Measurements from ENCODE around the gene UNC93B1.

UNC93B1 gene

DNA sequence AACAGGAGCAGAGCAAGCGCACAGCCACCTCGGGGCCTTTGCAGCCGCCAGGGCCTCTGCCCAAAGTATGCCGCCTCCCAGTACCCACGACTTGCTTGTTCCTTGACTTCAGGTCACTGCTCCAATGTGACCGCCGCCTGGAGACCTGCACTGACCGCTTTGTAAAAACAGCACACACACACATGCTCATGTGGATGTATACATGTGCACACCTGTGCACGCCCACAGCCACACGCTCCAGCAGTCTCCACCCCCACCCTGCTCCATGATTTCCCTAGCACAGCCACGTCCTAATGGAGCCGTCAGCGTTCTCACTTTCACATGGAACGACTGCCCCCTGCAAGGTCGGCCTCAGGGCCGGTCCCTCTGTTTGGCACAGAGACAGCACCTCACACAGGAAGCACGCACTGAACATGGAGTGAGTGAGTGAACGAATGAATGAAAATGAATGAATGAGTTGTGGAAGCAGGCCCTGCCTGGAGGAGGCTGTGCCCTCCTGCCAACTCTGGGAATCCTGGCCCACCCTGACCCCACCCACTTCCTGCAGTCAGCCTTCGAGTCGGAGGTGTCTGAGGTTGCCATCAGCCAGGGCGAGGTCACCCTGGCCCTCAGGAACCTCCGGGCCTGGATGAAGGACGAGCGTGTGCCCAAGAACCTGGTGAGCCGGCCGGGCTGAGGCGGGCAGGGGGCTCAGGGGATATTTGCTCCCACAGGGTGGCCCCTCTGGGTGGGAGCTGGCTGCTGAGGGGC, 14.3 kb upstream of the UNC93B1 start:
- H3K4me3 ChIP-seq (ENCODE audit: low read depth, low read length), result no peak overlapping the region
- TF ChIP-seq, protein P1, sequence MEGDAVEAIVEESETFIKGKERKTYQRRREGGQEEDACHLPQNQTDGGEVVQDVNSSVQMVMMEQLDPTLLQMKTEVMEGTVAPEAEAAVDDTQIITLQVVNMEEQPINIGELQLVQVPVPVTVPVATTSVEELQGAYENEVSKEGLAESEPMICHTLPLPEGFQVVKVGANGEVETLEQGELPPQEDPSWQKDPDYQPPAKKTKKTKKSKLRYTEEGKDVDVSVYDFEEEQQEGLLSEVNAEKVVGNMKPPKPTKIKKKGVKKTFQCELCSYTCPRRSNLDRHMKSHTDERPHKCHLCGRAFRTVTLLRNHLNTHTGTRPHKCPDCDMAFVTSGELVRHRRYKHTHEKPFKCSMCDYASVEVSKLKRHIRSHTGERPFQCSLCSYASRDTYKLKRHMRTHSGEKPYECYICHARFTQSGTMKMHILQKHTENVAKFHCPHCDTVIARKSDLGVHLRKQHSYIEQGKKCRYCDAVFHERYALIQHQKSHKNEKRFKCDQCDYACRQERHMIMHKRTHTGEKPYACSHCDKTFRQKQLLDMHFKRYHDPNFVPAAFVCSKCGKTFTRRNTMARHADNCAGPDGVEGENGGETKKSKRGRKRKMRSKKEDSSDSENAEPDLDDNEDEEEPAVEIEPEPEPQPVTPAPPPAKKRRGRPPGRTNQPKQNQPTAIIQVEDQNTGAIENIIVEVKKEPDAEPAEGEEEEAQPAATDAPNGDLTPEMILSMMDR (IDR thresholded peaks at IDR 0.05; ENCODE audit: low read depth, low read length, missing control alignments), result no peak
- in situ Hi-C loops (cut with HindIII; ENCODE audit: low sequenced_read_pairs), result no loop called here
- DNase-seq (ENCODE audit: low read depth), result no peak

DNA sequence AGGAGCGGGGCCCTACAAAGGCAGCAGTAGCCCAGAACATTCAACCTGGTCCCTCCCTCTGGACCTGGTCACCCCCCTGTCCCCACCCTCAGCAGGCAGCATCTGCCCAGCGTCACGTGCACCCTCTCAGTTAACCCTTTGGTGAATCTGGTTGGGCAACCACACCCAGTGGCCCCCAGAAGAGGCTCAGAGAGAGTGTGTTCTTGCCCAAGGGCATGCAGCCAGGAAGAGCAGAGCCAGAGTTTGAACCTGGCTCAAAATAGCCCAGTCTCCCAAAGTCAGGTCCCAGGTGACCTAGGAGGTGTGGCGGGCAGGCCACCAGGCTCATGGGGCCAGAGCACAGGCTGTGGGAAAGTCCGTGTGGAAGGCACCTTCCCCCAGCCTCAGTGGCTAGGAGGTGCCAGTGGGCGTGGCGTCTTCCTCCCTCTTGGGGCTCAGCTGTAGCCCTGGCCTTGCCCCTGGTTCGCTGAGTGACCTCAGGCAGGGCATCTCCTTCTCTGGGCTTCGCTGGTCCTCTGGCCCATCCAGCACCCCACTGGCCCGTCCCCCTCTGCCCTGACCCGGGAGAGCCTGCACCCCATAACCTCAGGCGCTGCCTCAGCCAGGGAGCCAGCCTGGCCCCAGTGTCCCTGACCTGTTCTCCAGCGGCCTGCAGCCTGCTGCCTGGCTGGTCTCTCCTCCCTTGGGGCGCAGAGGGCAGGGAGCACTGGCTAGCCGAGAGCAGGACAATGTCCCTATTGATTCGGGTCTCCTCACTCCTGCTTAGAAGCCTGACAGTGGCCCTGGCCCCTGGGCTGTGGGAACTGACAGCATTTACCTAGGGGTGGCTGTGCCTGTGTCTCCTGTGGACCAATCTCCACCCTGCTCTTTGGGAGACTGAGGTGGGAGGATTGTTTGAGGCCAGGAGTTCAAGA, 13.3 kb upstream of the UNC93B1 start:
- in situ Hi-C loops (cut with HindIII; ENCODE audit: low sequenced_read_pairs), result no loop called here
- H3K4me3 ChIP-seq (ENCODE audit: low read depth, low read length), result no peak overlapping the region
- DNase-seq (ENCODE audit: low read depth), result no peak
- TF ChIP-seq, protein P1 (IDR thresholded peaks at IDR 0.05; ENCODE audit: low read depth, low read length, missing control alignments), result no peak

DNA sequence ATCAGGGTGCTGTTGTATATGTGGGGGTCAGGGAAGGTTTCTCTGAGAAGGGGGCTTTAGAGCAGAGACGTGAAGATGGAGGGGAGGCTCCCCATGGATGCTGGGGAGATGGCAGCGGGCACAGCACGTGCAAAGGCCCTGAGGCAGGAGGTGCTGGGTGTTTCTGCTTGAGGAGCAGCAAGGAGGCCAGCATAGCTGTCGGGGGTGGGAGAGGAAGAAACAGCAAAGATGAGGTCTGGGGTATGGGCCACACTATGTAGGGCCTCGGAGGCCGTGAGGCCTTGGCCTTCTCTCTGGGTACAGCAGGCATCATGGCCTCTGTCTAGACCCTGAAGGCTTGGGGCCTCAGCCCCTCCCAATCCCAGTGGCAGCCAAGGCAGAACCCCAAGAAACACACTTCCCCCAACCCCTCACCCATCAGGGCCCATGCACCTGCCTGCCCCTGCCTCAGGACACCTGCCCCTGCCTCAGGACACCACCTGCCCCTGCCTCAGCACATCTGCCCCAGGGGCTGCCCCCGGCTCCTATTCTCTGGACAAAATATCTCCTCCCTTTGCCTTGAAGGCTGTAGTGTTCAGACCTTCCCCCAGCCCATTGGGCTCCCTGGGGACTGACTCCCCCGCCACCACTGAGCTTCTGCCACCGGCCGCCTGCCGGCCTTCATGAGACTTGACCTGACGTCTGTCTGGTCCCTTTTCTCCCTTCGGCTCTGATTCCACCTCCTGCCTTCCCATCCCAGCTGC, 12.4 kb upstream of the UNC93B1 start:
- in situ Hi-C loops (cut with HindIII; ENCODE audit: low sequenced_read_pairs), result no loop called here
- H3K4me3 ChIP-seq (ENCODE audit: low read depth, low read length), result no peak overlapping the region
- TF ChIP-seq, protein P1 (IDR thresholded peaks at IDR 0.05; ENCODE audit: low read depth, low read length, missing control alignments), result no peak
- DNase-seq (ENCODE audit: low read depth), result no peak

GRCh38 chr11:68015467-68015866, 11.6 kb upstream of the UNC93B1 start:
- H3K4me3 ChIP-seq (ENCODE audit: low read depth, low read length), result no peak overlapping the region
- in situ Hi-C loops (cut with HindIII; ENCODE audit: low sequenced_read_pairs), result no loop called here
- no peak for DNase-seq (ENCODE audit: low read depth)
- TF ChIP-seq, protein P1 (IDR thresholded peaks at IDR 0.05; ENCODE audit: low read depth, low read length, missing control alignments), result no peak

GRCh38 chr11:68014947-68015447, 11.1 kb upstream of the UNC93B1 start:
- DNase-seq (ENCODE audit: low read depth), result no peak
- TF ChIP-seq, protein P1 (IDR thresholded peaks at IDR 0.05; ENCODE audit: low read depth, low read length, missing control alignments), result no peak
- in situ Hi-C loops (cut with HindIII; ENCODE audit: low sequenced_read_pairs), result no loop called here
- no peak overlapping the region for H3K4me3 ChIP-seq (ENCODE audit: low read depth, low read length)
